ENCODE data around the gene PLA2G4F. TPM values are rescaled to one million over a fixed set of nuclear protein-coding genes. Genes with fewer than 3 reads are reported as not detected.
A peak's percentile ranks its signal among the peaks of the same experiment; 100 is the strongest.

PLA2G4F gene
- total and polyA plus RNA-seq, 12 donors: 0.03 to 13.8 (median 1.7) TPM

DNA sequence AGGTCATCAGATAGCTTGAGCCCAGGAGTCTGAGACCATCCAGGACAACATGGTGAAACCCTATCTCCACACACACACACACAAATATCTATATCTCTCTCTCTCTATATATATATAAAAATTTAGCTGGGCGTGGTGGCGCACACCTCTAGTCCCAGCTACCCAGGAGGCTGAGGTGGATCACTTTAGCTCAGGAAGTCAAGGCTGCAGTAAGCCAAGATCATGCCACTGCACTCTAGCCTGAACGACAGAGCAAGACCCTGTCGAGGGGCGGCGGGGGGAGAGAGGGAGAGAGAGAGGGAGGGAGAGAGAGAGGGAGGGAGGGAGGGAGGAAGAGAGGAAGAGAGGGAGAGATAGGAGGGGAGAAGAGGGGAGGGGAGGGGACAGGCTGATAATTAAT is 28.0 kb downstream of the PLA2G4F start:
- 63 to 72% methylated on average over 4 to 6 of the region's 6 CpGs for WGBS, 2 donors
- intact Hi-C loops (cut with DNase I): no loop called here
- no peaks in the 10 kb centered on the region for H3K36me3 ChIP-seq
- H3K9me3 ChIP-seq: no peaks in the 10 kb centered on the region
- H3K27me3 ChIP-seq: peaks cover 0 to 25% (median 5%) of the 10 kb centered on the region in 7 donors
- TF ChIP-seq, protein P1, sequence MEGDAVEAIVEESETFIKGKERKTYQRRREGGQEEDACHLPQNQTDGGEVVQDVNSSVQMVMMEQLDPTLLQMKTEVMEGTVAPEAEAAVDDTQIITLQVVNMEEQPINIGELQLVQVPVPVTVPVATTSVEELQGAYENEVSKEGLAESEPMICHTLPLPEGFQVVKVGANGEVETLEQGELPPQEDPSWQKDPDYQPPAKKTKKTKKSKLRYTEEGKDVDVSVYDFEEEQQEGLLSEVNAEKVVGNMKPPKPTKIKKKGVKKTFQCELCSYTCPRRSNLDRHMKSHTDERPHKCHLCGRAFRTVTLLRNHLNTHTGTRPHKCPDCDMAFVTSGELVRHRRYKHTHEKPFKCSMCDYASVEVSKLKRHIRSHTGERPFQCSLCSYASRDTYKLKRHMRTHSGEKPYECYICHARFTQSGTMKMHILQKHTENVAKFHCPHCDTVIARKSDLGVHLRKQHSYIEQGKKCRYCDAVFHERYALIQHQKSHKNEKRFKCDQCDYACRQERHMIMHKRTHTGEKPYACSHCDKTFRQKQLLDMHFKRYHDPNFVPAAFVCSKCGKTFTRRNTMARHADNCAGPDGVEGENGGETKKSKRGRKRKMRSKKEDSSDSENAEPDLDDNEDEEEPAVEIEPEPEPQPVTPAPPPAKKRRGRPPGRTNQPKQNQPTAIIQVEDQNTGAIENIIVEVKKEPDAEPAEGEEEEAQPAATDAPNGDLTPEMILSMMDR (IDR thresholded peaks at IDR 0.05): no peak
- DNase-seq (no peak), ATAC-seq (no peak)
- no peak overlapping the region for H3K4me3 ChIP-seq
- no peak overlapping the region for H3K27ac ChIP-seq
- no peaks in the 10 kb centered on the region for H3K4me1 ChIP-seq

DNA sequence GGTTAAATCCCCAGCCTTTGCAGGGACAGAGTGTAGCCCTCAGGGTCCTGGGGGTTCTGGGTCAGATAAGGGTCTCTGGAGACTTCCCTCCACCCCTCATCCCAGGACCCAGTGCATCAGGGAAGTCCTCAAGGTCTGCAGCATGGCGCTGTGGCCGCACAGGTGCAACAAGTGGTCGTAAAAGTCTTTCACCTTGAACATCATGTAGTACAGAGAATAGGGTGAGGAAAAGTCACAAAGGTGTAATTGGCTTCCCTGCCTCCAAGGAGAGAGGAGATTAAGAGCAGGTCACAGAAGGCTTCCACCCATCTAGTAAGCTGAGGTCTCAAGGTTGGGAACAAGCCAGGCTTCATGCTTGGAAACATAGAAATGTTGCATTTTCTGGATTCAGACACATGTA is 32.9 kb downstream of the PLA2G4F start:
- Histone ChIP-seq H3K4me3 (no peak overlapping the region), H3K9me3 (no peaks in the 10 kb centered on the region), H3K27me3 (peaks cover 0 to 18% (median 0%) of the 10 kb centered on the region in 7 donors), H3K27ac (no peak overlapping the region), H3K4me1 (peaks cover 0 to 11% (median 0%) of the 10 kb centered on the region in 9 donors), H3K36me3 (no peaks in the 10 kb centered on the region)
- TF ChIP-seq, protein P1 (IDR thresholded peaks at IDR 0.05): no peak
- ATAC-seq (no peak), DNase-seq (no peak)
- 93 to 97% methylated on average over 3 of the region's 3 CpGs for WGBS, 2 donors
- intact Hi-C loops (cut with DNase I): no loop called here

DNA sequence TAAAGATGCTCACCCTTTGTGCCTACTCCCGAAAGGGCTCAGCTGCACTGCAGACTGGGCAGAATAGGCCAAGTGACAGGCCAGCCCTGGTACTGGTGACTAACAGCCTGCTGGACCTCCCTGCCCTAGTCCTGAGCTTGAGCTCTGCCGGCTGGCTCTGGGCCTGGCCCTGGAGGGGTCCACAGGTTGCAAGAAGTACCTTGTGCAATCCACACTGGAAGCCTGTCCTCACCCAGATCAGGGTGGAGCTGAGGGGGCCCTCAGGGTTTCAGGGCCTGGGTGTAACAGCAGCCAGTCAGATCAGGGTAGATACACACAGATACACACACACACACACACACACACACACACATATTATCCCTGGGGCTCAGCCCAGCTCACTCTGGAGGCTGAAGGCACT is 34.8 kb downstream of the PLA2G4F start:
- H3K9me3 ChIP-seq: peaks cover 0 to 2% (median 0%) of the 10 kb centered on the region in 11 donors
- no peak for DNase-seq
- peaks cover 0 to 11% (median 0%) of the 10 kb centered on the region in 9 donors for H3K4me1 ChIP-seq

DNA sequence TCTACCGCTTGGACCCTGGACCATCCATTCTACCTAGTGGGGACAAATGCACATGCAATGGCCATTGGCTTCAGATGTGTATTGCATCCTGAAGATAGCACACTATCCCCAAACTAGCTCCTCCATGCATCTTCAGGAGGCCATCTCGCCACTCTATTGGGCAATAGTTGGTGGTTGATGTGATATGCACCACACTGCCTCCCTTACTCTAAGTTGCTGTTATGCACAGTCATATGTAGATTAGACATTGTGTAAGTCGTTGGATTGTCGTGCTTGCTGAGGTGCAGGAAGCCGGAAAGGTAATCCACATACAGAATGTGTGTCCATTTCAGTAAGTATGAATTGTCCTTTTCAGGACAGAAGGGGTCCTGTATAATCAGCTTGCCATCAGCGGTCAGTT is 35.4 kb downstream of the PLA2G4F start:
- peaks cover 0 to 8% (median 0%) of the 10 kb centered on the region in 11 donors for H3K9me3 ChIP-seq
- peaks cover 0 to 11% (median 0%) of the 10 kb centered on the region in 9 donors for H3K4me1 ChIP-seq
- ATAC-seq (no peak), DNase-seq (no peak)
- intact Hi-C loops (cut with DNase I): no loop called here
- no peaks in the 10 kb centered on the region for H3K36me3 ChIP-seq
- WGBS, 2 donors: 90 to 91% methylated on average over 6 of the region's 6 CpGs
- H3K4me3 ChIP-seq: no peak overlapping the region
- peaks cover 0 to 4% (median 0%) of the 10 kb centered on the region in 7 donors for H3K27me3 ChIP-seq
- TF ChIP-seq, protein P1 (IDR thresholded peaks at IDR 0.05): no peak
- no peak overlapping the region for H3K27ac ChIP-seq

More for the DNA sequence above, 34.8 kb downstream of the PLA2G4F start:
- 66 to 70% methylated on average over 2 of the region's 2 CpGs for WGBS, 2 donors
- intact Hi-C loops (cut with DNase I): no loop called here
- no peak overlapping the region for H3K27ac ChIP-seq
- TF ChIP-seq, protein P1 (IDR thresholded peaks at IDR 0.05): no peak
- ATAC-seq: peak in 2 of 8 donors; percentile 29 to 44
- peaks cover 0 to 4% (median 0%) of the 10 kb centered on the region in 7 donors for H3K27me3 ChIP-seq
- H3K36me3 ChIP-seq: no peaks in the 10 kb centered on the region
- H3K4me3 ChIP-seq: no peak overlapping the region

Measured in heart right ventricle (tissue), 16 donors.